ENCODE results near the gene PRR12.

DNA sequence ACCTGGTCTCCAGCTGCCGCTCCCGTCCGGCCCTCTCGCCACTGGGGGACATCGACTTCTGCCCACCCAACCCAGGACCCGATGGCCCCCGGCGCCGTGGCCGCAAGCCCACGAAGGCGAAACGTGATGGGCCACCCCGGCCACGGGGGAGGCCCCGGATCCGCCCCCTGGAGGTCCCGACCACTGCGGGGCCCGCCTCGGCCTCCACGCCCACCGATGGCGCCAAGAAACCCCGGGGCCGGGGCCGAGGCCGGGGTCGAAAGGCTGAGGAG lies 6.7 kb downstream of the PRR12 start:
- no peak for TF ChIP-seq POLR2A (IDR thresholded peaks at IDR 0.05)
- TF ChIP-seq, protein P1, sequence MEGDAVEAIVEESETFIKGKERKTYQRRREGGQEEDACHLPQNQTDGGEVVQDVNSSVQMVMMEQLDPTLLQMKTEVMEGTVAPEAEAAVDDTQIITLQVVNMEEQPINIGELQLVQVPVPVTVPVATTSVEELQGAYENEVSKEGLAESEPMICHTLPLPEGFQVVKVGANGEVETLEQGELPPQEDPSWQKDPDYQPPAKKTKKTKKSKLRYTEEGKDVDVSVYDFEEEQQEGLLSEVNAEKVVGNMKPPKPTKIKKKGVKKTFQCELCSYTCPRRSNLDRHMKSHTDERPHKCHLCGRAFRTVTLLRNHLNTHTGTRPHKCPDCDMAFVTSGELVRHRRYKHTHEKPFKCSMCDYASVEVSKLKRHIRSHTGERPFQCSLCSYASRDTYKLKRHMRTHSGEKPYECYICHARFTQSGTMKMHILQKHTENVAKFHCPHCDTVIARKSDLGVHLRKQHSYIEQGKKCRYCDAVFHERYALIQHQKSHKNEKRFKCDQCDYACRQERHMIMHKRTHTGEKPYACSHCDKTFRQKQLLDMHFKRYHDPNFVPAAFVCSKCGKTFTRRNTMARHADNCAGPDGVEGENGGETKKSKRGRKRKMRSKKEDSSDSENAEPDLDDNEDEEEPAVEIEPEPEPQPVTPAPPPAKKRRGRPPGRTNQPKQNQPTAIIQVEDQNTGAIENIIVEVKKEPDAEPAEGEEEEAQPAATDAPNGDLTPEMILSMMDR (IDR thresholded peaks at IDR 0.05), result no peak

All from upper lobe of left lung (tissue), 4 donors.